Adrenal gland (tissue), 12 donors: ENCODE data around the gene COL26A1. TPM values are rescaled to one million over a fixed set of nuclear protein-coding genes. Genes with fewer than 3 reads are reported as not detected.

Source experiments
- DNase-seq, 7 donors: peaks; one replicate each; pipeline ENCODE4 v3.0.0-alpha.2; 2019 to 2020
- H3K27ac ChIP-seq, 5 donors: fragments of 200-600 bp; sonication (generic) in 4 of 5; 1 replicate in 3 of 5; 2 replicates in 2 of 5; pipeline versions ENCODE4 v1.5.1 to v1.8.0; 2016 to 2020; ENCODE audit warnings: mild to moderate bottlenecking in 1 of 5
- H3K27me3 ChIP-seq: fragments of 200-600 bp; 2 replicates; pipeline ENCODE4 v1.8.0; 2021
- H3K36me3 ChIP-seq, 2 donors: fragments of 200-600 bp; replicated peaks in 1 of 2; 1 replicate in 1 of 2; 2 replicates in 1 of 2; pipeline versions ENCODE4 v1.5.1 to v1.8.0; 2018 to 2022
- H3K4me1 ChIP-seq, 2 donors: fragments of 200-600 bp; replicated peaks in 1 of 2; 1 replicate in 1 of 2; 2 replicates in 1 of 2; pipeline versions ENCODE4 v1.5.1 to v1.8.0; 2018 to 2021
- H3K4me3 ChIP-seq, 4 donors: fragments of 200-600 bp; sonication (generic) in 3 of 4; one replicate each; pipeline ENCODE4 v1.5.1; 2016 to 2018
- H3K9me3 ChIP-seq, 3 donors: fragments of 200-600 bp; sonication (generic) in 1 of 3; replicated peaks in 1 of 3; 1 replicate in 2 of 3; 2 replicates in 1 of 3; pipeline versions ENCODE4 v1.5.1 to v1.8.0; 2016 to 2021
- CTCF ChIP-seq, 6 experiments: fragments of 450-650 bp in 4 of 6; fragments of 200-600 bp in 2 of 6; sonication (generic) in 1 of 6; IDR thresholded peaks; 1 replicate in 5 of 6; 2 replicates in 1 of 6; pipeline versions ENCODE4 v1.5.1 to v1.8.0; 2016 to 2021; ENCODE audit warnings: antibody characterized with exemption in 6 of 6, mild to moderate bottlenecking in 2 of 6, moderate library complexity in 1 of 6
- POLR2A ChIP-seq, 2 donors: fragments of 450-650 bp; IDR thresholded peaks; one replicate each; pipeline ENCODE4 v1.6.1; 2017; ENCODE audit warnings: antibody characterized with exemption in 2 of 2, mild to moderate bottlenecking in 2 of 2, moderate library complexity in 1 of 2
- WGBS, 4 donors: extraction: QIAGEN DNeasy Blood & Tissue Kit in 2 of 4; methylation state at CpG; one replicate each; pipeline versions ENCODE4 v1.1.5 to v1.1.7; 2013 to 2017; 5-methylcytosine and 5-hydroxymethylcytosine counted together
- intact Hi-C, 2 donors: fragments of 100-400 bp; cut with DNase I; formaldehyde crosslinking; loops; one replicate each; pipeline versions ENCODE4 v1.14.1 to v1.15.0; 2022 to 2023
- polyA plus RNA-seq, 3 donors: library from polyadenylated mRNA; stranded (reverse); fragments of 200-250 nt in 2 of 3; fragments of 350-450 nt in 1 of 3; fragmentation: Illumina TruSeq in 1 of 3; extraction: RNeasy Lipid Tissue Mini Kit (QIAGEN cat#74804) in 1 of 3; gene quantifications; one replicate each; pipeline ENCODE4 v1.2.3, GENCODE V29; 2013 to 2014
- total RNA-seq, 9 donors: library from RNA; depleted of rRNA in 4 of 9; stranded (reverse); fragments of >200 nt in 4 of 9; fragments of 120-200 nt in 1 of 9; fragmentation: NEBNext Ultra II Directional in 1 of 9; extraction: Animal tissue kit (Norgen Biotek cat#: 25700) in 1 of 9; gene quantifications; one replicate each; pipeline versions ENCODE4 v1.1.0 to v1.2.4, GENCODE V29; 2013 to 2023
- donor health status: healthy with polysubstance abuse.
- donor health status: Bipolar disorder and iron deficiency.
- donor health status: DM: yes; HTN: yes; CAD: no.
- donor health status: DM: no; HTN: no; CAD: no.
- donor health status: DM: no; HTN: no; CAD: no.
- donor health status: DM: yes; HTN: yes; CAD: no.

The COL26A1 gene
- total and polyA plus RNA-seq, 12 donors = 0.64 to 18.8 (median 4.6) TPM

DNA sequence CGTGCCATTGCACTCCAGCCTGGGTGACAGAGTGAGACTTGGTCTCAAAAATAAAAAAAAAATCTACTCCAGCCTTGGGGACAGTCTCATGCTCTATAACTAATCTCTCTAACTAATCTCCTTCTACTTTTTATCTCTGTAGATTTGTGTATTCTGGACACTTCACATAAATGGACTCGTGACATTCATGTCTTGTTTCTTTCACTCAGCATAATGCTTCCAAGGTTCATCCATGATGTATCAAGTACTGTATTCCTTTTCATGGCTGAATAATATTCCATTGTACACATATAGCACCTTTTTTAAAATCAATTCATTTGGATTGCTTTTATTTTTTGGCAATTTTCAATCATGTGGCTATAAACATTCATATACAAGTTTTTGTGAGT lies 9.8 kb upstream of the COL26A1 start:
- no peak for DNase-seq
- intact Hi-C loops = no loop called here
- Histone ChIP-seq H3K27me3 (no peaks in the 10 kb centered on the region), H3K4me3 (no peak overlapping the region), H3K9me3 (no peaks in the 10 kb centered on the region), H3K4me1 (no peaks in the 10 kb centered on the region), H3K27ac (no peak overlapping the region), H3K36me3 (no peaks in the 10 kb centered on the region)
- TF ChIP-seq CTCF (IDR thresholded peaks at IDR 0.05) (no peak), POLR2A (IDR thresholded peaks at IDR 0.05) (no peak)
- 28 to 47% (median 41%) methylated on average over 2 of the region's 2 CpGs for WGBS, 4 donors

DNA sequence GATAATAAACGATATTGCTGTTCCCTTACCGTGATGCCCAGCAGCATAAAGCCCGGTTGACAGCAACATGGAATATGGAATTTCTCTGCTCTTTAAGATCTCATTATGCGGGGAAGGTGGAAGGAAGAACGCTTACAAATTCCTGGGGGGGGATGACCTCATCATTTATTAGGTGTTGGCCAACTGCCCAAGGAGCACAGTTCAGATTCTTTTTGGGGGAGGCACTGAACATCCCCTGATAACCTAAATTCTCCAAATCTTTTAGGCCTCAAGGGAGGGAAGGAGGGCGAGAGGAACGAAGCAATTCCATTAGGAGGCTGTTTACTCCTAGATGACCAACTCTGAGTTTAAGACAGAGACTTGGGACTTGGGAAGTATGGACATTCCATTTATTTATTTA lies 5.2 kb upstream of the COL26A1 start:
- no peak overlapping the region for H3K27ac ChIP-seq
- intact Hi-C loops = no loop called here
- no peak overlapping the region for H3K4me3 ChIP-seq
- no peak for DNase-seq
- TF ChIP-seq CTCF (IDR thresholded peaks at IDR 0.05) (no peak), POLR2A (IDR thresholded peaks at IDR 0.05) (no peak)
- H3K9me3 ChIP-seq = no peaks in the 10 kb centered on the region
- H3K27me3 ChIP-seq = no peaks in the 10 kb centered on the region
- 68 to 75% (median 72%) methylated on average over 7 of the region's 7 CpGs for WGBS, 4 donors
- H3K36me3 ChIP-seq = no peaks in the 10 kb centered on the region
- peaks cover 0 to under 1% of the 10 kb centered on the region in 2 donors for H3K4me1 ChIP-seq

DNA sequence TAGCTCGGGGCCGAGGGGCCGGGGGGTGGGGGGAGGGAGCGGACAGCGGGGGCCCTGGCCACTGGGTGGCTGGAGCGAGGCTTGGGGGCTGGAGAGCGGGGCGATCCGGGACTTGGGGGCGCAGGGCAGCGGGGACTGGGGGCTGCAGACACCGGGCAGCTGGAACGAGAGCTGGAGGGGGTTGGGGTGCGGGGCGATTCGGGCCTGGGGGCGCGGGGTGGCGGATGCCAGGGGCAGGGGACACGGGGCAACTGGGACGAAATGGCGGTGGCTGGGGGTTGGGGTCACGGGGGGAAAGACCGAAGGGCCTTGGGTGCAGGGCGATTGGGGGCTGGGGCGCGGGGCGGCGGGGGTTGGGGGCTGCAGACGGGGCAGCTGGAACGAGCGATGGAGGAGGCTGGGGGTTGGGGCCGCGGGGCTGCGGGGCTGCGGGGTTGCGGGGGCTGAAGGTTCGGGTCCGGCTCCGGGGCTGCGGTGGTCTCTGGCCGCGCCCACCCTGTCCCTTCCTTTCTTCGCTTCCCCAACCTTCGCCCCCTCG lies 590 bp downstream of the COL26A1 start:
- Histone ChIP-seq H3K4me3 (peak overlapping the region in 2 of 4 donors; percentile 43 to 70), H3K4me1 (peaks cover 0 to 12% of the 10 kb centered on the region in 2 donors), H3K27me3 (no peaks in the 10 kb centered on the region), H3K9me3 (no peaks in the 10 kb centered on the region), H3K36me3 (no peaks in the 10 kb centered on the region), H3K27ac (peak overlapping the region in 4 of 5 donors; percentile 47 to 70 (median 62))
- WGBS, 4 donors = 0 to 2% (median 1%) methylated on average over 3 to 46 of the region's 46 CpGs; no CpG with 5 or more reads in 1 of the 4 donors
- TF ChIP-seq CTCF (IDR thresholded peaks at IDR 0.05) = no peak
- no peak for TF ChIP-seq POLR2A (IDR thresholded peaks at IDR 0.05)
- peak in 1 of 7 donors; percentile 24 for DNase-seq
- intact Hi-C loops = loop anchor here in 1 of 2 donors (5.0 to 10.0 kb wide), 2 partner anchors 74 to 172 kb away; no protein-coding TSS in a partner anchor

- Histone ChIP-seq H3K27ac (peak overlapping the region in 4 of 5 donors; percentile 47 to 70 (median 62)), H3K27me3 (no peaks in the 10 kb centered on the region), H3K9me3 (no peaks in the 10 kb centered on the region), H3K36me3 (no peaks in the 10 kb centered on the region), H3K4me1 (peaks cover 0 to 12% of the 10 kb centered on the region in 2 donors), H3K4me3 (peak overlapping the region in 2 of 4 donors; percentile 43 to 70)
- WGBS, 4 donors = 1 to 5% (median 2%) methylated on average over 11 to 52 of the region's 52 CpGs
- TF ChIP-seq POLR2A (IDR thresholded peaks at IDR 0.05) (peak in 1 of 2 donors; percentile 29), CTCF (IDR thresholded peaks at IDR 0.05) (peak; percentile 66 to 96 (median 86))
- intact Hi-C loops = loop anchor here in 1 of 2 donors (5.0 to 10.0 kb wide), 2 partner anchors 73 to 171 kb away; no protein-coding TSS in a partner anchor
- peak; percentile 69 to 81 (median 75) for DNase-seq
These were observed 1.2 kb downstream of the COL26A1 start for GRCh38 chr7:101363734-101364374.
